ENCODE results near the gene UNC50.

The UNC50 gene

DNA sequence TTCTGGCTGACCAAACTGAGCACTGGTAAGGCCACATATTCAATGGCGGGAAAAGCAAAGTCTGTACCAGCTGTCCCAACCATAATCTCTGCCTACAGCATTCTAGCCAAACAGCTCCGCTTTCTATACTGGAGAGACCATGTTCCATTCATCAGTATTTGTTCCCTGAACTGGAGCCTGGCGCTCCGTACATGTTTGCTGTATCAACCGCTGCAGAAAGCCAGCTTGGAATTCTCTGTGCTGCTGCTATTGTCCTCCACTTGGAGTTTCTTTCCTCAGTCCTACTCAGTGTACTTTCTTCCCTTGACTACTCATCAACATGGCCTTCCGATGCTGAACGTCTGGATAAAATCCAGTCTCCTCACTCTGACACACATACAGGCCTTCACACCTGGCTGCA lies 2.0 kb upstream of the UNC50 start:
- no peaks in the 10 kb centered on the region for H3K27me3 ChIP-seq (ENCODE audit: insufficient read depth, low read depth, severe bottlenecking)
- H3K9me3 ChIP-seq (ENCODE audit: severe bottlenecking), result no peaks in the 10 kb centered on the region
- H3K27ac ChIP-seq, result no peak overlapping the region
- DNase-seq, result no peak
- TF ChIP-seq, protein P1, sequence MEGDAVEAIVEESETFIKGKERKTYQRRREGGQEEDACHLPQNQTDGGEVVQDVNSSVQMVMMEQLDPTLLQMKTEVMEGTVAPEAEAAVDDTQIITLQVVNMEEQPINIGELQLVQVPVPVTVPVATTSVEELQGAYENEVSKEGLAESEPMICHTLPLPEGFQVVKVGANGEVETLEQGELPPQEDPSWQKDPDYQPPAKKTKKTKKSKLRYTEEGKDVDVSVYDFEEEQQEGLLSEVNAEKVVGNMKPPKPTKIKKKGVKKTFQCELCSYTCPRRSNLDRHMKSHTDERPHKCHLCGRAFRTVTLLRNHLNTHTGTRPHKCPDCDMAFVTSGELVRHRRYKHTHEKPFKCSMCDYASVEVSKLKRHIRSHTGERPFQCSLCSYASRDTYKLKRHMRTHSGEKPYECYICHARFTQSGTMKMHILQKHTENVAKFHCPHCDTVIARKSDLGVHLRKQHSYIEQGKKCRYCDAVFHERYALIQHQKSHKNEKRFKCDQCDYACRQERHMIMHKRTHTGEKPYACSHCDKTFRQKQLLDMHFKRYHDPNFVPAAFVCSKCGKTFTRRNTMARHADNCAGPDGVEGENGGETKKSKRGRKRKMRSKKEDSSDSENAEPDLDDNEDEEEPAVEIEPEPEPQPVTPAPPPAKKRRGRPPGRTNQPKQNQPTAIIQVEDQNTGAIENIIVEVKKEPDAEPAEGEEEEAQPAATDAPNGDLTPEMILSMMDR (IDR thresholded peaks at IDR 0.05; ENCODE audit: low read depth, low read length), result no peak
- H3K36me3 ChIP-seq, result peaks cover 27% of the 10 kb centered on the region
- no peak overlapping the region for H3K4me3 ChIP-seq (ENCODE audit: low read depth, low read length)

DNA sequence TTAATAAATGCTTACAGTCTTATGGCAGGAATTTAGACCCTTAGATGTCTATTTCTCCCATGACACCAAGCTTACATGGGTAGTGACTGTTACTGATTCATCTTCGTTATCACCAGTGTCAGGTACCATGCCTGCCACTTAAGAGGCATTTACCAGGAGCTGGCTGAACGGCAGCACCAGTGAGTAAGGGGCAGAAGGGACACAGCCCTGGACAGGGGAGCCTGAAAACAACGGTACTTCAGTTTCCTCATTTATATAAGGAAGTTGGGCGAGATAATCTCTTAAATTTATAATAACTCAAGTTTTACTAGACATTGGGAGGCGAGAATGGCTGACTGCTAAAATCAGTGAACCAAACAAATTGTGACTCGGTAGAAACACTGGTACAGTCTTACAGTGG lies 1.3 kb upstream of the UNC50 start:
- H3K36me3 ChIP-seq, result peaks cover 29% of the 10 kb centered on the region
- H3K27ac ChIP-seq, result no peak overlapping the region
- TF ChIP-seq, protein P1 (IDR thresholded peaks at IDR 0.05; ENCODE audit: low read depth, low read length), result no peak
- H3K9me3 ChIP-seq (ENCODE audit: severe bottlenecking), result no peaks in the 10 kb centered on the region
- H3K4me3 ChIP-seq (ENCODE audit: low read depth, low read length), result peak overlapping the region; percentile 73
- no peak for DNase-seq
- H3K27me3 ChIP-seq (ENCODE audit: insufficient read depth, low read depth, severe bottlenecking), result no peaks in the 10 kb centered on the region

DNA sequence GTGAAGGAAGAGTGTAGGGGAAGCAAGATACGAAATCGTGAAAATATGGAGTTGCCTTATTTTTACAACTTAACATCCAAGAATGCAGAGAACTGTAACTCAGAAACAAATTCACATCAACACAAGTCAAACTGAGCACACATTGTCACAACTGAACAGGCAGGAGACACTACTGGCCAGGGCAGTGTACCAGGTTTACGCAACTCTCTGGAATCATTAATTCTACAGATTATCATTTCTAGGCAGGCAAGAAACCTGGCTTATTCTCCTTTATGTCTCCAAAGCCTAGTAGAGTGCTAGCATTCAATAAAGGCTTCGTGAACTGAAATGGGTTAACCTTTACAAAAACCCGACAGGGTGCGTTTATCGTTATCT lies 661 bp upstream of the UNC50 start:
- no peak for DNase-seq

DNA sequence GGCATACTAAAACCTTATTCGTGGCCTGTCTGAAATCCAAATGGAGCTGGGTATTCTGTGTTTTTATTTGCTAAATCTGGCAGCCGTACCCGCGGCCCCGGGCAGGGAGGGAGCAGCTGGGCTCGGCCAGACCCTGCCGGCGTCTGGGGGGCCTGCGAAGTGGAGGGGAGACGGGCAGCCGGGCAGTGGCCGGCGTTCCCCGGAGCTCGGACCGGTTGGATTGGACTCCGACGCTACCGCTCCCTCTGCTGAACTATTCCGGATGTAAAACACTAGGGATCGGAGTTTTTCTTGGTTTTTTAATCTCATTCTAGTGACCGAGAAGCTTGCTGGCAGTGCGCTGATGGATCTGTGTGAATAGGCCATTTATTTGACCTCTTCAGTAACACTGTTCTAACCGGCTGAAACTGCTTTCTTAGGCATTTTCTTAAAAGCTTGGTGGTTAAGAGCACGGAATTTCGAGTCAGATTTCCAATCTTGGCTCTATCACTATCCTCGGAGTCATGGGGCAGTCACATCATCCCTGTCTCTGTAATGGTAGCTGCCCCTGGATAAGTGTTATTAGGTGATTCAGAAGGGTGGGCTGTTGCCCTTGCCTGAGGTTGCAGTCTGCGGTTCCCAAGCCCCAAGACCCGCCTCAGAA lies 694 bp downstream of the UNC50 start:
- Histone ChIP-seq H3K4me3 (ENCODE audit: low read depth, low read length) (peak overlapping the region; percentile 73), H3K27ac (peak overlapping the region; percentile 87), H3K9me3 (ENCODE audit: severe bottlenecking) (no peaks in the 10 kb centered on the region), H3K36me3 (peaks cover 35% of the 10 kb centered on the region), H3K27me3 (ENCODE audit: insufficient read depth, low read depth, severe bottlenecking) (no peaks in the 10 kb centered on the region)
- DNase-seq, result no peak
- TF ChIP-seq, protein P1 (IDR thresholded peaks at IDR 0.05; ENCODE audit: low read depth, low read length), result no peak

More for the DNA sequence above, 661 bp upstream of the UNC50 start:
- Histone ChIP-seq H3K9me3 (ENCODE audit: severe bottlenecking) (no peaks in the 10 kb centered on the region), H3K27ac (peak overlapping the region; percentile 87), H3K36me3 (peaks cover 34% of the 10 kb centered on the region), H3K4me3 (ENCODE audit: low read depth, low read length) (peak overlapping the region; percentile 73), H3K27me3 (ENCODE audit: insufficient read depth, low read depth, severe bottlenecking) (no peaks in the 10 kb centered on the region)
- TF ChIP-seq, protein P1 (IDR thresholded peaks at IDR 0.05; ENCODE audit: low read depth, low read length), result no peak

DNA sequence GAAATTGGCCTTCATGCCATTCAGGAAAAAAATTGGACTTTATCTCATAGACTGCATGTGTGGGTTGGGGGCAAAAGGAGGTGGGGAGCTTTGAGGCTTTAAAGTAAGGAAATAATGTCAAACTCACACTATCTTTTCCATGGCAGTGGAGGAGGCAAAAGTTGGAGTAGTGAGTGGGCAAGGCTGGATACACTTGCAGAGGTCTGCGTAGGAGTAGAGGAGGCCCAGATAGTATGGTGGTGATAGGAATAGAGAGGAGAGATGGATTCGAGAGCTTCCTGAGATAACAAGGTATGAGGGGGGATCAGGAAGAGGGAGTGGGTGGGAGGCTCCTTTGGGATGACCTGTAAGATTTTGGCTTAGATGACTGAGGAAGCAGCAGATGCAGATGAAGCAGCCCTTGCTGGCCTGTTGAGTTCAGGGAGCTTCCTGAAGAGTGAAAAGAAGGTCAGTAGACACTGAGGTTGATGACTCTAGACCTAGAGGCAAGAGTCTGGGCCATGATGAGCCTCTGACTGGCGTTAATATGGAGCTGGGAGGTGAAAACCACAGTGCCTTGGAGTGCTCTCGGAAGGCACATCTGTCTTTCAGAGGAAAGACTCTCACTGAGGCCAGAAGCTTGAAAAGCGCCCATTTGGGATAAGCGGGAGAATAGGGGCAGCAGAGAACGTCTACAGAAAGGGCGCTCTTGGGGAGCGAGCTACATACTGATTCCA lies 5.8 kb downstream of the UNC50 start:
- Histone ChIP-seq H3K27ac (no peak overlapping the region), H3K9me3 (ENCODE audit: severe bottlenecking) (no peaks in the 10 kb centered on the region), H3K27me3 (ENCODE audit: insufficient read depth, low read depth, severe bottlenecking) (no peaks in the 10 kb centered on the region), H3K36me3 (peaks cover 67% of the 10 kb centered on the region), H3K4me3 (ENCODE audit: low read depth, low read length) (no peak overlapping the region)
- DNase-seq, result no peak
- TF ChIP-seq, protein P1 (IDR thresholded peaks at IDR 0.05; ENCODE audit: low read depth, low read length), result no peak

Data from WERI-Rb-1 (cell line).